D721Med (cell line): ENCODE data around the gene CPE.

Experiments used
- DNase-seq: peaks from one replicate; pipeline ENCODE4 v3.0.0; 2011; ENCODE audit warnings: low spot score; ENCODE audit not compliant: insufficient read length
- FAIRE-seq: peaks from 2 replicates; lab custom pipeline; 2011; peaks lifted over from hg19 to GRCh38; lab: Jason Lieb, UNC
- CTCF ChIP-seq: IDR thresholded peaks from 2 replicates; pipeline ENCODE4 v1.5.1; 2012; ENCODE audit warnings: mild to moderate bottlenecking, control low read depth; ENCODE audit not compliant: insufficient read depth; ENCODE audit errors: missing control alignments

CPE gene

GRCh38 chr4:165505958-165506837 lies 127.4 kb downstream of the CPE start:
- no peak for DNase-seq
- no peak for TF ChIP-seq CTCF
- FAIRE-seq = no peak

DNA sequence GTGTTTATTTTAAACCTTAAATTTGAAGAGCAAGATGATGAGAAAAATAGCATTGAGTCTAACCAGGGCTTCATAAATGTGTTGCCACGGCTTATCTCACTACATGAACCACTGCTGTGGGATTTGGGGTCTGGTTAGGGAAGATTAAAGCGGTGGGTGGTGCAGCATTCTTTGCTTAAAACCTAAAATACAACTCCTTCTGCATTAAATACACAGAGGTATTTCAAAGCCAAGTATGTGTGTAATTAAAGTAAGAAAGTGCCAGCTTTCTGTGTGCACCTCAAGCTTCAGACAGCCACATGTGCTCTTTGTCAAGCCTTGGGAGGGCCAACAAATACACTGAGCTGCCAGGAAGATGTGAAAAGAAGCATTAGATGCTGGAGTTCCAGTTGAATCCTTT lies 128.0 kb downstream of the CPE start:
- DNase-seq (no peak), FAIRE-seq (no peak)
- no peak for TF ChIP-seq CTCF

GRCh38 chr4:165507381-165507780 lies 128.6 kb downstream of the CPE start:
- no peak for DNase-seq
- FAIRE-seq = no peak
- no peak for TF ChIP-seq CTCF

DNA sequence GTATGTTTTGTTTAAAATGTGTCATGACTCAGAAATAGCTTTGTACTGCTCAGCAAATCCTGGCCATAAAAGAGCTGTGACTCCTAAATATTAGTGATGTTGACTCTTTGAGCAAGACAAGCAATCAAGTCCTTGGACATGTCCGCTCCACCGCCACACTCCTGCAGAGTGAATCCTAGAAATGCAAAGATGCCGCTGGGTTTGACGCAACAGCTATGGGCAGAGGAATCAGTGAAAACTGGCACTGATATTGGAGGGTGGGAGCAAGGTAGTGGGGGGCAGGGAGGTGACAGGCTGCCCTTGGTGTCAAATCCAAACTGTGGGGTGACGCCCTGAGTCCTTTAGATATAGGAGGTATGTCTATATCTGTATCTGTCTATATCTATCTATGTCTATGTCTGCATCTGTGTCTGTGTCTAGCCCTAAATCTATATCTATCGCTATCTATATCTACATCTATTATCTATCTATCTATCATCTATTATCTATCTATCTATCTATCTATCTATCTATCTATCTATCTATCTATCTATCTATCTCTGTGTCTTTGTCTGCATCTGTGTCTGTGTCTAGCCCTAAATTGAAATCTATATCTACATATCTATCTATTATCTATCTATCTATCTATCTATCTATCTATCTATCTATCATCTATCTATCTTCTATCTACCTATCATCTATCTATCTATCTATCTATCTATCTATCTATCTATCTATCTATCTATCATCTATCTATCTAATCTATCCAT lies 129.7 kb downstream of the CPE start:
- TF ChIP-seq CTCF = no peak
- no peak for FAIRE-seq
- no peak for DNase-seq

GRCh38 chr4:165512424-165512823 lies 133.6 kb downstream of the CPE start:
- TF ChIP-seq CTCF = no peak
- no peak for FAIRE-seq
- no peak for DNase-seq

- no peak for TF ChIP-seq CTCF
- no peak for DNase-seq
- FAIRE-seq = no peak
Measured at GRCh38 chr4:165514739-165515138, 135.9 kb downstream of the CPE start.
